HUES6 (cell line): ENCODE measurements around the gene STXBP5L.
"Not testable (repeated sequence)": the region's sequence is repeated elsewhere in the genome, so short reads cannot be mapped to it uniquely, and the experiment has no call there.

Experiments used
- H3K27ac ChIP-seq: 2 replicates; pipeline ENCODE4 v1.7.0; 2013; ENCODE audit warnings: low read depth, mild to moderate bottlenecking, low read length, inconsistent platforms
- H3K27me3 ChIP-seq: 2 replicates; pipeline ENCODE4 v1.6.1; 2013; ENCODE audit warnings: low read length; ENCODE audit not compliant: control insufficient read depth, insufficient read depth
- H3K36me3 ChIP-seq: 2 replicates; pipeline ENCODE4 v1.6.1; 2013; ENCODE audit warnings: low read length; ENCODE audit not compliant: control insufficient read depth, insufficient read depth
- H3K4me1 ChIP-seq: 2 replicates; pipeline ENCODE4 v1.6.1; 2013; ENCODE audit warnings: low read length; ENCODE audit not compliant: control insufficient read depth, insufficient read depth
- H3K4me3 ChIP-seq: 2 replicates; pipeline ENCODE4 v1.5.1; 2013; ENCODE audit warnings: low read depth, low read length
- H3K9ac ChIP-seq: one replicate; pipeline ENCODE4 v1.6.1; 2013; ENCODE audit warnings: mild to moderate bottlenecking, low read length
- H3K9me3 ChIP-seq: 2 replicates; pipeline ENCODE4 v1.6.1; 2013; ENCODE audit warnings: low read depth, low read length; ENCODE audit not compliant: control insufficient read depth, insufficient read depth

Gene STXBP5L

DNA sequence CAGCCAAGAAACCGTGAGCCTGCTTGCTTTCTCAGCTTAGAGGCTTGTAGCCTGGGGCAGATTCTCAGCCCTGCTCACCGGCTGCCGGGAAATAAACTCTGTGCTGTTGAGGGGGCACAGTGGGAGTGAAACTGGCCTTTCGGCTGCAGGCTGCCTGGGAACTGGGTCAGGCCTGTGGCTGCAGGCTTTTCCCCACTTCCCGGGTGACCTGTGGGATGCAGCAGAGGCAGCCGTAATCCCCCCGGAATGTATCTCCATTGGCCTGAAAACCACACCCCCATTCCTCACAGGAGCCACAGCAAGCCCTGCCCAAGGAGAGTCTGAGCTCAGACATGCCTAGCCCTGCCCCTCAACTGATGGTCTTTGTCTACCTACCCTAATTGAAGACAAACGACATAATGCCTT lies 110.9 kb downstream of the STXBP5L start:
- Histone ChIP-seq H3K4me3 (no peak overlapping the region), H3K27me3 (no peaks in the 10 kb centered on the region), H3K27ac (no peak overlapping the region), H3K36me3 (no peaks in the 10 kb centered on the region), H3K9me3 (no peaks in the 10 kb centered on the region), H3K9ac (no peak overlapping the region), H3K4me1 (no peaks in the 10 kb centered on the region; the same call in 1 of the 2 replicates)

DNA sequence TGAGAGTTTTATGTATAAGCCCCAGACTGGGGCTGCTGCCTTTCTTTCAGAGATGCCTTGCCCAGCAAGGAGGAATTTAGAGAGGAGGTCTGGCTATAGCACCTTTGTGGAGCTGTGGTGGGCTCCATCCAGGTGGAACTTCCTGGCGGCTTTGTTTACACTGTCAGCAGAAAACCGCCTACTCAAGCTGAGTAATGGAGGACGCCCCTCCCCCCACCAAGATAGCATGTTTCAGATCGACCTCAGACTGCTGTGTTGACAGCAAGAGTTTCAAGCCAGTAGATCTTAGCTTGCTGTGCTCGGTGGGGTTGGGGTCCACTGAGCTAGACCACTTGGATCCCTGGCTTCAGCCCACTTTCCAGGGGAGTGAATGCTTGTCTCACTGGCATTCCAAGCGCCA lies 155.6 kb downstream of the STXBP5L start:
- Histone ChIP-seq H3K27ac (no peak overlapping the region), H3K4me3 (no peak overlapping the region), H3K4me1 (peaks cover 11% of the 10 kb centered on the region), H3K27me3 (no peaks in the 10 kb centered on the region), H3K9ac (no peak overlapping the region), H3K36me3 (no peaks in the 10 kb centered on the region), H3K9me3 (no peaks in the 10 kb centered on the region)

DNA sequence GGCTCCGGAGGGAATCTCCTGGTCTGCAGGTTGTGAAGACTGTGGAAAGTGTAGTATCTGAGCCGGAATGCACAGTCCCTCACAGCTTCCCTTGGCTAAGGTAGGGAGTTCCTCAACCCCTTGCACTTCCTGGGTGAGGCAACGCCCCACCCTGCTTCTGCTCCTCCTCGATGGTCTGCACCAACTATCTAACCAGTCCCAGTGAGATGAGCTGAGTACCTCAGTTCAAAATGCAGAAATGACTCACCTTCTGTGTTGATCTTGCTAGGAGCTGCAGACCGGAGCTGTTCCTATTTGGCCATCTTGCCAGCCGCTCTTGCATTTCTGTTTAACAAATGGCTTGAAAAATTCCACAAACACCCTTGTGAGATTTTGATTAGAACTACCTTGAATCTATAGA lies 156.1 kb downstream of the STXBP5L start:
- Histone ChIP-seq H3K36me3 (no peaks in the 10 kb centered on the region), H3K4me3 (no peak overlapping the region), H3K27ac (no peak overlapping the region), H3K9ac (no peak overlapping the region), H3K4me1 (peaks cover 11% of the 10 kb centered on the region), H3K27me3 (no peaks in the 10 kb centered on the region), H3K9me3 (no peaks in the 10 kb centered on the region)

DNA sequence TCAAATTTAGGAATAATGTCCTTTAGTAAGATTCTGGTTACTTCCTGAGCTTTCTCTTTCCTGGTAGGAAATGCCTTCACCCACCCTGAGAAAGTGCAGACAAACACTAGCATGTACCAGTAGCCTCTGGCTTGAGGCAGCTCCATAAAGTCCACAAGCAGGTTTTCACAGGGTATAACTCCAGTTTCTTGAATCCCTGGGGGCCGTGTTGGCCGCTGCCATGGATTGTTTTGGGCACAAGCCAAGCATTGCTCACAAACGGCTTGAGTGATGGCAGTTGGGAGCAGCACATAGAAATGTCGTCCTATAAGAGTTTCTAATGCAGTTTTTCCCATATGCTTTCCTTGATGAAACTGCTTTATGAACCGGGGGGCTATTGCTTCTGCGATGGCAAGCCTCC lies 164.1 kb downstream of the STXBP5L start:
- no peak overlapping the region for H3K27ac ChIP-seq
- no peaks in the 10 kb centered on the region for H3K36me3 ChIP-seq
- H3K4me3 ChIP-seq: no peak overlapping the region
- no peak overlapping the region for H3K9ac ChIP-seq
- H3K9me3 ChIP-seq: peaks cover 5% of the 10 kb centered on the region; the same call in 1 of the 2 replicates
- no peaks in the 10 kb centered on the region for H3K4me1 ChIP-seq
- H3K27me3 ChIP-seq: no peaks in the 10 kb centered on the region

DNA sequence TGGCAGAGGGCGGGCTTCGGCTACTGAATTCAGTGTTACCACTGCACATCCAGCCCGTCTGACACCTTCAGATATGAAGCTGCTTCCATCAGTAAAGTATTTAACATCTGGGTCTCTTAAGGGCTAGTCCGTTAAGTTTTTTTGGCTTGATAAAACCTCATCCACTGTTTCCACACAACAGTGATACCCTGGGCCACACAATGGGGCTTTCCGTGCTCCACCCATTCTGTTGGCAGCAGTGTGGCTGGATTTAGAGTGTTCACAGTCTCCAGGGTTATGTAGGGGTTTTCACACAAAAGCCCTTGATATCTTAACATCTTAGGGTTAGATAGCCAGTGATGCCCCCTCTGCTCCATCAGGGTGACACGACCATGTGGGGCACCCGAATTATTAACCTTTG lies 165.0 kb downstream of the STXBP5L start:
- Histone ChIP-seq H3K36me3 (no peaks in the 10 kb centered on the region), H3K4me3 (no peak overlapping the region), H3K9ac (no peak overlapping the region), H3K27ac (no peak overlapping the region), H3K4me1 (no peaks in the 10 kb centered on the region), H3K9me3 (peaks cover 9% of the 10 kb centered on the region; the same call in 1 of the 2 replicates), H3K27me3 (no peaks in the 10 kb centered on the region)

DNA sequence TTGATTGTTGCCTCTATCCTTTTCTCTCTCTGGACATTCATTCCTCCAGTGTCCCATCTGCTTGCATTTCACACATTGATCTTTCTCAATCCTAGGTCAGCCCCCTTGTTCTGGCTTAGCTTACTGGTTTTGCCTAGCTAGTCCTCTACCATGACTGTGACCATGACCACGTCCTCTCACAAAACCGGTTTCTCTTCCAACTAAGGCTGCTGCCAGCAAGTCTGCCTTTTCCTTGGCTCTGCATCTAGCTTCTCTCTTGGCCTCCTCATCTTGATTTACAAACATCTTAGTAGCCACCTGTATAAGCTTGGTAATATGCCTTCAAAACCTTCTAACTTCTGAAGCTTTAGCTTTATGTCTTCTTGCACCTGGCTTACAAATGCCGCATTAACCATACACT lies 167.2 kb downstream of the STXBP5L start:
- Histone ChIP-seq H3K36me3 (no peaks in the 10 kb centered on the region), H3K27me3 (no peaks in the 10 kb centered on the region), H3K4me1 (no peaks in the 10 kb centered on the region), H3K9me3 (peaks cover 10% of the 10 kb centered on the region; the same call in 1 of the 2 replicates), H3K4me3 (no peak overlapping the region), H3K27ac (no peak overlapping the region), H3K9ac (no peak overlapping the region)

DNA sequence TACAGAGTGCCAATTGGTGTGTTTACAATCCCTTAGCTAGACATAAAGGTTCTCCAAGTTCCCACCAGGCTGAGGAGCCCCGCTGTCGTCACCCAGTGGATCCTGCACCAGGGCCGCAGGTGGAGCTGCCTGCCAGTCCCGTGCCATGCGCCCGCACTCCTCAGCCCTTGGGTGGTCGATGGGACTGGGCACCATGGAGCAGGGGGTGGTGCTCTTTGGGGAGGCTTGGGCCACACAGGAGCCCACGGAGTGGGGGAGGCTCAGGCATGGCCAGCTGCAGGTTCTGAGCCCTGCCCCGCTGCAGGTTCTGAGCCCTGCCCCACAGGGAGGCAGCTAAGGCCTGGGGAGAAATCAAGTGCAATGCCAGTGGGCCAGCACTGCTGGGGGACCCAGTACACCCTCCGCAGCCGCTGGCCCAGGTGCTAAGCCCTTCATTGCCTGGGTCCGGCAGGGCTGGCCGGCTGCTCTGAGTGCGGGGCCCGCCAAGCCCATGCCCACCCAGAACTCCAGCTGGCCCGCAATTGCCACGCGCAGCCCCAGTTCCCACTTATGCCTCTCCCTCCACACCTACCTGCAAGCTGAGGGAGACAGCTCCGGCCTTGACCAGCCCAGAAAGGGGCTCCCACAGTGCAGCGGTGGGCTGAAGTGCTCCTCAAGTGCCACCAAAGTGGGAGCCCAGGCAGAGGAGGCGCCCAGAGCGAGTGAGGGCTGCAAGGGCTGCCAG lies 170.5 kb downstream of the STXBP5L start:
- H3K27ac ChIP-seq, H3K9ac ChIP-seq, H3K27me3 ChIP-seq, H3K4me3 ChIP-seq, H3K36me3 ChIP-seq, H3K4me1 ChIP-seq: not testable (repeated sequence)
- peaks cover 10% of the 10 kb centered on the region; the same call in 1 of the 2 replicates for H3K9me3 ChIP-seq

DNA sequence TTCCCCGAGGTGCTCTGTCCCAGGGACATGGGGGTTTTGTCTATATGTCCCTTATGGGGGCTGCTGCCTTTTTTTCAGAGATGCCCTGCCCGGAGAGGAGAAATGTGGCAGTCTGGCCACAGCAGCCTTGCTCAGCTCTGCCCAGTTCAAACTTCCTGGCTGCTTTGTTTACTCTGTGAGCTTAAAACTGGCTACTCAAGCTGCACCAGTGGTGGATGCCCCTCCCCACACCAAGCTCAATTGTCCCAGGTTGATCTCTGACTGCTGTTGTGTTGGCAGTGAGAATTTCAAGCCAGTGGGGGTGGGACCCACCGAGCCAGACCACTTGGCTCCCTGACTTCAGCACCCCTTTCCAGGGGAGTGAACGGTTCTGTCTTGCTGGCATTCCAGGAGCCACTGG lies 188.9 kb downstream of the STXBP5L start:
- no peaks in the 10 kb centered on the region for H3K4me1 ChIP-seq
- no peaks in the 10 kb centered on the region for H3K9me3 ChIP-seq
- no peaks in the 10 kb centered on the region for H3K27me3 ChIP-seq
- no peak overlapping the region for H3K4me3 ChIP-seq
- H3K36me3 ChIP-seq: no peaks in the 10 kb centered on the region
- H3K27ac ChIP-seq: no peak overlapping the region
- no peak overlapping the region for H3K9ac ChIP-seq

DNA sequence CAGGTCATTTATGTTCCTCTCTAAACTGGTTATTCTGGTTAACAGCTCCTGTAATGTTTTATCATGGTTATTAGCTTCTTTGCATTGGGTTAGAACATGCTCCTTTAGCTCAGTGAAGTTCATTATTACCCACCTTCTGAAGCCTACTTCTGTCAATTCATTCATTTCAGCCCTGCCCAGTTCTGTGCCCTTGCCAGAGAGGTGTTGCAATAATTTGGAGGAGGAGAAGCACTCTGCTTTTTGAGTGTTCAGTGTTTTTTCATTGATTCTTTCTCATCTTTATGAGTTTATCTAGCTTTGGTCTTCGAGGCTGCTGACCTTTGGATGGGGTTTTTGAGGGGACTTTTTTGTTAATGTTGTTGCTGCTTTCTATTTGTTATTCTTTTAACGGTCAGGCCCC lies 203.1 kb downstream of the STXBP5L start:
- H3K4me1 ChIP-seq: peaks cover 11% of the 10 kb centered on the region
- H3K27ac ChIP-seq, H3K9me3 ChIP-seq, H3K4me3 ChIP-seq, H3K9ac ChIP-seq, H3K36me3 ChIP-seq, H3K27me3 ChIP-seq: not testable (repeated sequence)

DNA sequence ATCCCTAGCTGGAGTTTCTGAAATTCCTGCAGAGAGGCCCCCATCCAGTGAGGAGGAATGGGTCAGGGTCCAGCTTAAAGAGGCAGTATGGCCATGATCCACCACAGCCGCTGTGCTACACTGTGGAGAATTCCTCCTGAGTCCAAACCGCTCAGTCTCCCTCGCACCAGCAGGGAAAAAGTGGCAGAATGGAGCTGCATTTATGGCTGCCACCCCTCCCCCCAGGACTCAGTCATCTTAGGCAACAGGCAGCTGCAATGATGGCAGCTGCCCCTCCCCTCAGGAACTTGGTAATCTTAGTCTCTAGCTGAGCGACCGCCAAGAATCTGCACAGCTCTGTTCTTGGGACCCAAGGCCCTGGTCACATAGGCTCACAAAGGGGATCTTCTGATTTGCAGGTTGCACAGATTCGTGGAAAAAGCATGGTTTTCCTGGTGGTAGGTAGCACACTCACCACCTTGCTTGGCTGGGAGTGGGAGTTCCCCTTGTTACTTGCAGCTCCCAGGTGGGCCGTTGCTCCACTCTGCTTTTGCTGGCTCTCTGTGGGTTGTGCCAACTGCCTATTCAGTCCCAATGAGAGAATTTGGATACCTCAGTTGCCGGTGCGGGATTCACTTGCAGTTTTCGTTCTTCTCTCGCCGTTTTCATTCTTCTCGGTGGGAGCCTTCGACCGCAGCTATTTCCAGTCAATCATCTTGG lies 204.1 kb downstream of the STXBP5L start:
- Histone ChIP-seq H3K36me3 (no peaks in the 10 kb centered on the region), H3K4me3 (no peak overlapping the region), H3K4me1 (peaks cover 11% of the 10 kb centered on the region), H3K27me3 (no peaks in the 10 kb centered on the region), H3K27ac (no peak overlapping the region), H3K9ac (no peak overlapping the region), H3K9me3 (peaks cover 3% of the 10 kb centered on the region; the same call in 1 of the 2 replicates)

DNA sequence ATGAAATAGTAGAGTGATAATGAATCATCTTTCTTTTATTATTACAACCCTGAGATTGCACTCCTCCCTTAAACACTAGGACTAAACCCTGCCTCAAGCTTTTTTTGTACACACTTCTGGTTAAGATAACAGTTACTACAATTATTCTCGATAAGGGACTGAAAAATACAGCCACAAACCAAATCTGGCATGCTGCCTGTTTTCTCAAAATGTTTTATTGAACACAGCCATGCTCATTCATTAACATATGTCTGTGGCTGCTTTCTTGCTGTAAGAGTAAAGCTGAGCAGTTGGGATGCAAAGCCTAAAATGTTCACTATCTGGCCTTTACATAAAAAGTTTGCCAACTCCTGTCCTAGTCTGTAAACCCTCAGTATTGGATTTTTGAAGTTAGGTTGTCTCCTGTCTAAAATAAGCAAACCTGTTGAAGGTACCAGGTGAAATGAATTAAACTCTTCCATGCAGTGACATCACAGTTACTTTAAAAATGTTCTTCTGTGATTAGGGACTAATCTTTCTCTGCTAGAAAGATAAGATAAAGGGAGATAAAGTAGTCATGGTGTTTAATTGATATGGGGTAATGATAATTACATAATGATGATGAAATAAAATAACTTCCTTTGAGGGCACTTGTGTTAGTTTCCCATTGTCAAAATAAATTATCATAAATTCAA lies 218.2 kb downstream of the STXBP5L start:
- no peak overlapping the region for H3K27ac ChIP-seq
- H3K9me3 ChIP-seq: no peaks in the 10 kb centered on the region
- H3K27me3 ChIP-seq: no peaks in the 10 kb centered on the region
- H3K36me3 ChIP-seq: no peaks in the 10 kb centered on the region
- no peak overlapping the region for H3K9ac ChIP-seq
- H3K4me1 ChIP-seq: no peaks in the 10 kb centered on the region
- H3K4me3 ChIP-seq: no peak overlapping the region
